HG03039 (cell line): ENCODE data around the gene FAM110A.
"Not testable (repeated sequence)": the region's sequence is repeated elsewhere in the genome, so short reads cannot be mapped to it uniquely, and the experiment has no call there.

Experiments used
- ATAC-seq: cut with Tn5 transposase; IDR thresholded peaks from one replicate; pipeline ENCODE4 v1.9.1; 2021; ENCODE audit warnings: mild to moderate bottlenecking, moderate library complexity; ENCODE audit not compliant: unreplicated experiment

FAM110A gene

GRCh38 chr20:833450-834150, at the start of gene FAM110A:
TSS of gene FAM110A (plus strand) at chr20:833715. CDS start at chr20:844805, 11,090 bp downstream.
- ATAC-seq, result peak; percentile 93

GRCh38 chr20:787825-788224, 45.7 kb upstream of the FAM110A start:
- ATAC-seq, result no peak

- ATAC-seq, result no peak
These were observed 42.5 kb upstream of the FAM110A start for GRCh38 chr20:791056-791455.

- no peak for ATAC-seq
These were observed 41.3 kb upstream of the FAM110A start for GRCh38 chr20:792248-792647.

- ATAC-seq, result no peak
These were observed 36.6 kb upstream of the FAM110A start for GRCh38 chr20:796921-797320.

GRCh38 chr20:798746-799145, 34.8 kb upstream of the FAM110A start:
- ATAC-seq, result not testable (repeated sequence)

- not testable (repeated sequence) for ATAC-seq
These were observed 33.5 kb upstream of the FAM110A start for GRCh38 chr20:800026-800425.

GRCh38 chr20:801678-802077, 31.8 kb upstream of the FAM110A start:
- ATAC-seq, result no peak

GRCh38 chr20:805713-806112, 27.8 kb upstream of the FAM110A start:
- no peak for ATAC-seq

GRCh38 chr20:811776-812434, 21.6 kb upstream of the FAM110A start:
- not testable (repeated sequence) for ATAC-seq

GRCh38 chr20:812435-812814, 21.1 kb upstream of the FAM110A start:
- ATAC-seq, result not testable (repeated sequence)

GRCh38 chr20:813390-813789, 20.1 kb upstream of the FAM110A start:
- no peak for ATAC-seq

GRCh38 chr20:815226-815625, 18.3 kb upstream of the FAM110A start:
- ATAC-seq, result no peak

GRCh38 chr20:815914-816606, 17.5 kb upstream of the FAM110A start:
- no peak for ATAC-seq

- ATAC-seq, result no peak
These were observed 15.4 kb upstream of the FAM110A start for GRCh38 chr20:818001-818664.

- no peak for ATAC-seq
These were observed 13.7 kb upstream of the FAM110A start for GRCh38 chr20:819680-820322.

GRCh38 chr20:820323-820953, 13.1 kb upstream of the FAM110A start:
- no peak for ATAC-seq

GRCh38 chr20:821046-821730, 12.3 kb upstream of the FAM110A start:
- ATAC-seq, result no peak

GRCh38 chr20:821731-822065, 11.8 kb upstream of the FAM110A start:
- no peak for ATAC-seq
